Activated naive CD4-positive, alpha-beta T cell treated with anti-CD3 and anti-CD28 coated beads, Interleukin-2, amount 50 U/mL, for 24 hours (primary cell): ENCODE results near the gene LRRC4C.

Experiments
- H3K27ac Mint-ChIP-seq: one replicate; pipeline ENCODE4 v1.8.0; 2021; ENCODE audit warnings: mild to moderate bottlenecking, mixed read lengths
- H3K27me3 Mint-ChIP-seq: one replicate; pipeline ENCODE4 v1.8.0; 2021; ENCODE audit warnings: mixed read lengths
- H3K36me3 Mint-ChIP-seq: one replicate; pipeline ENCODE4 v1.8.0; 2021; ENCODE audit warnings: mixed read lengths
- H3K4me1 Mint-ChIP-seq: one replicate; pipeline ENCODE4 v1.8.0; 2021; ENCODE audit warnings: mixed read lengths
- H3K4me3 Mint-ChIP-seq: one replicate; pipeline ENCODE4 v1.8.0; 2021; ENCODE audit warnings: mild to moderate bottlenecking, mixed read lengths
- H3K9me3 Mint-ChIP-seq: one replicate; pipeline ENCODE4 v1.8.0; 2021; ENCODE audit warnings: mixed read lengths

LRRC4C gene

GRCh38 chr11:40291741-40292140 is 1167.7 kb downstream of the LRRC4C start:
- Mint-ChIP-seq H3K27me3 (peaks cover 18% of the 10 kb centered on the region), H3K27ac (no peak overlapping the region), H3K9me3 (no peaks in the 10 kb centered on the region), H3K4me1 (peaks cover 11% of the 10 kb centered on the region), H3K4me3 (no peak overlapping the region), H3K36me3 (peaks cover 3% of the 10 kb centered on the region)

GRCh38 chr11:40291329-40291728 is 1168.1 kb downstream of the LRRC4C start:
- Mint-ChIP-seq H3K27me3 (peaks cover 18% of the 10 kb centered on the region), H3K4me1 (peaks cover 11% of the 10 kb centered on the region), H3K27ac (no peak overlapping the region), H3K4me3 (no peak overlapping the region), H3K9me3 (no peaks in the 10 kb centered on the region), H3K36me3 (peaks cover 3% of the 10 kb centered on the region)

GRCh38 chr11:40290171-40290631 is 1169.3 kb downstream of the LRRC4C start:
- H3K27me3 Mint-ChIP-seq, result peaks cover 18% of the 10 kb centered on the region
- H3K36me3 Mint-ChIP-seq, result peaks cover 3% of the 10 kb centered on the region
- peaks cover 11% of the 10 kb centered on the region for H3K4me1 Mint-ChIP-seq
- no peak overlapping the region for H3K27ac Mint-ChIP-seq
- no peaks in the 10 kb centered on the region for H3K9me3 Mint-ChIP-seq
- no peak overlapping the region for H3K4me3 Mint-ChIP-seq

GRCh38 chr11:40289370-40289769 is 1170.1 kb downstream of the LRRC4C start:
- Mint-ChIP-seq H3K4me1 (peaks cover 11% of the 10 kb centered on the region), H3K27ac (no peak overlapping the region), H3K9me3 (no peaks in the 10 kb centered on the region), H3K27me3 (peaks cover 18% of the 10 kb centered on the region), H3K4me3 (no peak overlapping the region), H3K36me3 (peaks cover 3% of the 10 kb centered on the region)

- peaks cover 3% of the 10 kb centered on the region for H3K4me1 Mint-ChIP-seq
Measured at GRCh38 chr11:40287916-40288803, 1171.3 kb downstream of the LRRC4C start.

GRCh38 chr11:40286137-40286536 is 1173.3 kb downstream of the LRRC4C start:
- Mint-ChIP-seq H3K36me3 (no peaks in the 10 kb centered on the region), H3K4me1 (no peaks in the 10 kb centered on the region), H3K27me3 (peaks cover 3% of the 10 kb centered on the region), H3K9me3 (no peaks in the 10 kb centered on the region), H3K27ac (no peak overlapping the region), H3K4me3 (no peak overlapping the region)

More at GRCh38 chr11:40287916-40288803, 1171.3 kb downstream of the LRRC4C start:
- H3K4me3 Mint-ChIP-seq, result no peak overlapping the region
- H3K27ac Mint-ChIP-seq, result no peak overlapping the region
- no peaks in the 10 kb centered on the region for H3K9me3 Mint-ChIP-seq
- H3K36me3 Mint-ChIP-seq, result no peaks in the 10 kb centered on the region
- peaks cover 9% of the 10 kb centered on the region for H3K27me3 Mint-ChIP-seq

- Mint-ChIP-seq H3K4me3 (no peak overlapping the region), H3K9me3 (no peaks in the 10 kb centered on the region), H3K36me3 (no peaks in the 10 kb centered on the region), H3K4me1 (no peaks in the 10 kb centered on the region), H3K27ac (no peak overlapping the region), H3K27me3 (peaks cover under 1% of the 10 kb centered on the region)
Measured at GRCh38 chr11:40285558-40285957, 1173.9 kb downstream of the LRRC4C start.

- Mint-ChIP-seq H3K4me3 (no peak overlapping the region), H3K4me1 (no peaks in the 10 kb centered on the region), H3K9me3 (no peaks in the 10 kb centered on the region)
Measured at GRCh38 chr11:40281052-40281580, 1178.3 kb downstream of the LRRC4C start.

GRCh38 chr11:40280159-40281051 is 1179.0 kb downstream of the LRRC4C start:
- Mint-ChIP-seq H3K27me3 (no peaks in the 10 kb centered on the region), H3K4me3 (no peak overlapping the region), H3K27ac (no peak overlapping the region), H3K36me3 (no peaks in the 10 kb centered on the region), H3K9me3 (peaks cover 5% of the 10 kb centered on the region), H3K4me1 (no peaks in the 10 kb centered on the region)

More at GRCh38 chr11:40281052-40281580, 1178.3 kb downstream of the LRRC4C start:
- Mint-ChIP-seq H3K27me3 (no peaks in the 10 kb centered on the region), H3K27ac (no peak overlapping the region), H3K36me3 (no peaks in the 10 kb centered on the region)

- no peaks in the 10 kb centered on the region for H3K4me1 Mint-ChIP-seq
- no peaks in the 10 kb centered on the region for H3K27me3 Mint-ChIP-seq
- H3K9me3 Mint-ChIP-seq, result peaks cover 5% of the 10 kb centered on the region
- no peak overlapping the region for H3K4me3 Mint-ChIP-seq
- H3K36me3 Mint-ChIP-seq, result no peaks in the 10 kb centered on the region
- H3K27ac Mint-ChIP-seq, result no peak overlapping the region
Measured at GRCh38 chr11:40276960-40277359, 1182.5 kb downstream of the LRRC4C start.

GRCh38 chr11:40274017-40274416 is 1185.4 kb downstream of the LRRC4C start:
- no peak overlapping the region for H3K27ac Mint-ChIP-seq
- no peak overlapping the region for H3K4me3 Mint-ChIP-seq
- H3K36me3 Mint-ChIP-seq, result no peaks in the 10 kb centered on the region
- H3K27me3 Mint-ChIP-seq, result no peaks in the 10 kb centered on the region
- H3K9me3 Mint-ChIP-seq, result peaks cover 5% of the 10 kb centered on the region
- H3K4me1 Mint-ChIP-seq, result no peaks in the 10 kb centered on the region

GRCh38 chr11:40273192-40273732 is 1186.2 kb downstream of the LRRC4C start:
- H3K4me1 Mint-ChIP-seq, result no peaks in the 10 kb centered on the region
- H3K9me3 Mint-ChIP-seq, result peaks cover 5% of the 10 kb centered on the region
- H3K27me3 Mint-ChIP-seq, result no peaks in the 10 kb centered on the region
- H3K27ac Mint-ChIP-seq, result no peak overlapping the region
- H3K36me3 Mint-ChIP-seq, result no peaks in the 10 kb centered on the region
- no peak overlapping the region for H3K4me3 Mint-ChIP-seq

- Mint-ChIP-seq H3K27ac (no peak overlapping the region), H3K27me3 (no peaks in the 10 kb centered on the region), H3K4me1 (no peaks in the 10 kb centered on the region), H3K4me3 (no peak overlapping the region), H3K36me3 (no peaks in the 10 kb centered on the region), H3K9me3 (peaks cover 5% of the 10 kb centered on the region)
Measured at GRCh38 chr11:40271361-40271760, 1188.1 kb downstream of the LRRC4C start.

GRCh38 chr11:40269865-40270264 is 1189.6 kb downstream of the LRRC4C start:
- Mint-ChIP-seq H3K9me3 (no peaks in the 10 kb centered on the region), H3K4me3 (no peak overlapping the region), H3K27me3 (no peaks in the 10 kb centered on the region), H3K36me3 (no peaks in the 10 kb centered on the region), H3K27ac (no peak overlapping the region), H3K4me1 (no peaks in the 10 kb centered on the region)

GRCh38 chr11:40268551-40268950 is 1190.9 kb downstream of the LRRC4C start:
- Mint-ChIP-seq H3K4me3 (no peak overlapping the region), H3K4me1 (no peaks in the 10 kb centered on the region), H3K9me3 (no peaks in the 10 kb centered on the region), H3K36me3 (no peaks in the 10 kb centered on the region), H3K27ac (no peak overlapping the region), H3K27me3 (no peaks in the 10 kb centered on the region)
